Activated CD8-positive, alpha-beta T cell treated with anti-CD3 and anti-CD28 coated beads for 36 hours (primary cell): Measurements from ENCODE around the gene DAAM1. TPM values are rescaled to one million over a fixed set of nuclear protein-coding genes. Genes with fewer than 3 reads are reported as not detected.

Source experiments
- ATAC-seq: fragments of 200-7000 bp; cut with Tn5 transposase; one replicate; pipeline ENCODE4 v1.10.0; 2021; ENCODE audit warnings: mild to moderate bottlenecking, moderate library complexity
- CTCF ChIA-PET: fragments of 350-600 bp; sonication (Branson Sonifier 250); formaldehyde crosslinking; loops from one replicate; lab custom pipeline; 2021; ENCODE audit warnings: antibody characterized with exemption; lab: Charles Lee
- POLR2A ChIA-PET: fragments of 350-600 bp; sonication (Branson Sonifier 250); formaldehyde crosslinking; loops from one replicate; lab custom pipeline; 2021; ENCODE audit warnings: antibody characterized with exemption; lab: Charles Lee
- DNase-seq: peaks from one replicate; pipeline ENCODE4 v3.0.0-alpha.2; 2020
- H3K27ac Mint-ChIP-seq: one replicate; pipeline ENCODE4 v1.8.0; 2021; ENCODE audit warnings: mild to moderate bottlenecking, mixed read lengths
- H3K27me3 Mint-ChIP-seq: one replicate; pipeline ENCODE4 v1.8.0; 2021; ENCODE audit warnings: mixed read lengths
- H3K36me3 Mint-ChIP-seq: one replicate; pipeline ENCODE4 v1.8.0; 2021; ENCODE audit warnings: low read depth, mixed read lengths
- H3K4me1 Mint-ChIP-seq: one replicate; pipeline ENCODE4 v1.8.0; 2021; ENCODE audit warnings: low read depth, mixed read lengths
- H3K4me3 Mint-ChIP-seq: one replicate; pipeline ENCODE4 v1.8.0; 2021; ENCODE audit warnings: mild to moderate bottlenecking, moderate library complexity, mixed read lengths
- H3K9me3 Mint-ChIP-seq: one replicate; pipeline ENCODE4 v1.8.0; 2021; ENCODE audit warnings: mixed read lengths
- intact Hi-C: fragments of 100-400 bp; cut with micrococcal nuclease; formaldehyde crosslinking; loops from one replicate; pipeline ENCODE4 v1.10.0; 2022
- total RNA-seq, 2 experiments: library from RNA; stranded (reverse); gene quantifications; one replicate each; pipeline ENCODE4 v1.2.3, GENCODE V29; 2021
- TF ChIP-seq, protein P1 (sequence below): fragments of 200-600 bp; IDR thresholded peaks from one replicate; pipeline ENCODE4 v1.8.0; 2022; ENCODE audit warnings: antibody characterized with exemption, mild to moderate bottlenecking

Gene DAAM1
- total RNA-seq, 2 experiments from 2014 or later, result 7.2 to 9.9 TPM

DNA sequence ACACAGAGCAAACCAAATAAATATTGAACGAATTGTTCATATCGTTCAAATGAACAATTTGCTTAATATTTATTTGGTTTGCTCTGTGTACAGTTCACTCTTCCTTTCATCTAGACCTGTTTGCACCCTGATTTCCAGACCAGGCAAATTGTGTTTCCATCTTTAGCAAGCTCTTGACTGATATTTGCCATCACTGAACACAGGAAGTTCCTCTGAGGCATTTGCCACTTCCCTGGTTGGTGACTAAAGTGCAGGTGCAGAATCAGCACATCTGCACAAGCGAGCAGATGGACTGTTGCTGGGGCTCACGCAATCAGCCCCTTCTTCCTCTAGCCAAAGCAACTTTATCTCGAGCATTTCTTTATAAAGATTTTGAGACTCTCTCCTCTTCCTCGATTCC, 112.9 kb downstream of the DAAM1 start:
- Mint-ChIP-seq H3K27me3 (no peaks in the 10 kb centered on the region), H3K27ac (no peak overlapping the region), H3K4me1 (peaks cover 21% of the 10 kb centered on the region), H3K4me3 (no peak overlapping the region), H3K9me3 (no peaks in the 10 kb centered on the region), H3K36me3 (no peaks in the 10 kb centered on the region)
- TF ChIP-seq, protein P1, sequence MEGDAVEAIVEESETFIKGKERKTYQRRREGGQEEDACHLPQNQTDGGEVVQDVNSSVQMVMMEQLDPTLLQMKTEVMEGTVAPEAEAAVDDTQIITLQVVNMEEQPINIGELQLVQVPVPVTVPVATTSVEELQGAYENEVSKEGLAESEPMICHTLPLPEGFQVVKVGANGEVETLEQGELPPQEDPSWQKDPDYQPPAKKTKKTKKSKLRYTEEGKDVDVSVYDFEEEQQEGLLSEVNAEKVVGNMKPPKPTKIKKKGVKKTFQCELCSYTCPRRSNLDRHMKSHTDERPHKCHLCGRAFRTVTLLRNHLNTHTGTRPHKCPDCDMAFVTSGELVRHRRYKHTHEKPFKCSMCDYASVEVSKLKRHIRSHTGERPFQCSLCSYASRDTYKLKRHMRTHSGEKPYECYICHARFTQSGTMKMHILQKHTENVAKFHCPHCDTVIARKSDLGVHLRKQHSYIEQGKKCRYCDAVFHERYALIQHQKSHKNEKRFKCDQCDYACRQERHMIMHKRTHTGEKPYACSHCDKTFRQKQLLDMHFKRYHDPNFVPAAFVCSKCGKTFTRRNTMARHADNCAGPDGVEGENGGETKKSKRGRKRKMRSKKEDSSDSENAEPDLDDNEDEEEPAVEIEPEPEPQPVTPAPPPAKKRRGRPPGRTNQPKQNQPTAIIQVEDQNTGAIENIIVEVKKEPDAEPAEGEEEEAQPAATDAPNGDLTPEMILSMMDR, result no peak
- ChIA-PET POLR2A (no interaction called here), CTCF (no interaction called here)
- intact Hi-C loops, result no loop called here
- ATAC-seq (peak; percentile 91), DNase-seq (peak; percentile 54)

DNA sequence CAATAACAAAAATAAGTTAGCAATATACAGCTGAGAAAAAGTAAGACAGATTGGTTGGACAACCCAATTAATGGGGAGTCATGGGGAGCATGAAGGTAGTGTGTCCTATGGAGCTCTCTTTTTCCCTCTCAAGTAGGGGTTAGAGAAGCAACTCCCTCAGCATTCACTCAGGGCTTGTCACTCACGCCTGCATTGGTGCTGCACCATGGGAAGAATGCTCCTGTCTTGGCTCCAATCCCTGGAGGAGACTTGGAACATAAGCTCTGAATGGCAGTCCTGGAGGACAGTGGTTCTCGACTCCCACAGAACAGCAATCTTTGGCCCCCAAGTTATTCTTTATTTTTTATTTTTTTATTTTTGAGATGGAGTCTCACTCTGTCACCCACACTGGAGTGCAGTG, 113.8 kb downstream of the DAAM1 start:
- H3K4me3 Mint-ChIP-seq, result no peak overlapping the region
- intact Hi-C loops, result no loop called here
- H3K27me3 Mint-ChIP-seq, result no peaks in the 10 kb centered on the region
- H3K4me1 Mint-ChIP-seq, result peaks cover 20% of the 10 kb centered on the region
- TF ChIP-seq, protein P1, result no peak
- H3K27ac Mint-ChIP-seq, result no peak overlapping the region
- no peaks in the 10 kb centered on the region for H3K36me3 Mint-ChIP-seq
- ChIA-PET CTCF (no interaction called here), POLR2A (interaction anchor here (0.6 kb wide), 1 partner anchor 8 kb away, joined by 5 read pairs; no protein-coding TSS in a partner anchor)
- no peaks in the 10 kb centered on the region for H3K9me3 Mint-ChIP-seq
- DNase-seq (no peak), ATAC-seq (no peak)

DNA sequence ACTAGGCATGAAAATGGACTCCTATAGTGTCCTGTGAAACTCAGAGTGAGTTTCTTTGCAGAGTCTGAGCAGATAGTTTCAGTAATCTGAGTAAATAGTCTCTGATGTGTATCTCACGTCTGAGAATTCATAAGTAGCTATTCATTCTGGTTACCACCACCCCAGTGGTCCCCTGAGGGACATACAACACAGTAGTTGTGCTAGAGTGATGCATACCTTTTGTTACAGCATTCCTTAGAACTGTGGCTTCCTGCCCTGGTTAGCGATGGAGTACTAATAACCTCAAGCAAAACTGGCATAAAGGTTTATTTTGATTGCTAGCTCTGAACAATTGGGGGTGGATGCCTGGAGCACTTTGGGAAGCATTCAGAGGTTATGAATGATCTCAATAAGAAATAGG, 114.7 kb downstream of the DAAM1 start:
- Mint-ChIP-seq H3K27me3 (no peaks in the 10 kb centered on the region), H3K4me1 (peaks cover 18% of the 10 kb centered on the region), H3K9me3 (no peaks in the 10 kb centered on the region), H3K4me3 (no peak overlapping the region), H3K27ac (no peak overlapping the region), H3K36me3 (no peaks in the 10 kb centered on the region)
- intact Hi-C loops, result no loop called here
- DNase-seq, result no peak
- TF ChIP-seq, protein P1, result no peak
- ChIA-PET POLR2A (no interaction called here), CTCF (interaction anchor here (0.9 kb wide), 1 partner anchor 23 kb away, joined by 3 read pairs; no protein-coding TSS in a partner anchor)
- ATAC-seq, result no peak

DNA sequence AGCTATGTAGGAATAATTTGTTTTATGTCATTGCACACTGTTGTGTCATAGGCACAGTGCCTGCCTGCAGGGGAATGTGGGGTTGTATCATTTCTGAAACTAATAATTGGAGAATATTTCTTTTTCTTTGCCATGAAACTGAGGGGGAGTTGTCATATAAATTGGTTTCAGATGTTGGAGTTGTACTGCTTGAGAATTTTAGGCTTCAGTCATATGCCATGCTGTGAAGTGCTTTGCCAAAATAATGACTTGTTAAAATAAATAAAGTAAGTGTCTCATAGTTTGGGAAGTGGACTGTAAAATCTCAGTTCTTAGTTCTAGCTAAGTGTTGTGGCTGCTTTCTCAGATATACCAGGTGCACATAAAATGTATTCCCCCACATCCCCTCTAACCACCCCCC, 116.8 kb downstream of the DAAM1 start:
- CTCF ChIA-PET, result no interaction called here
- TF ChIP-seq, protein P1, result no peak
- ATAC-seq, result no peak
- Mint-ChIP-seq H3K36me3 (no peaks in the 10 kb centered on the region), H3K9me3 (no peaks in the 10 kb centered on the region), H3K27me3 (no peaks in the 10 kb centered on the region), H3K4me1 (peaks cover 18% of the 10 kb centered on the region), H3K27ac (no peak overlapping the region), H3K4me3 (no peak overlapping the region)
- POLR2A ChIA-PET, result no interaction called here
- intact Hi-C loops, result no loop called here
- DNase-seq, result no peak

DNA sequence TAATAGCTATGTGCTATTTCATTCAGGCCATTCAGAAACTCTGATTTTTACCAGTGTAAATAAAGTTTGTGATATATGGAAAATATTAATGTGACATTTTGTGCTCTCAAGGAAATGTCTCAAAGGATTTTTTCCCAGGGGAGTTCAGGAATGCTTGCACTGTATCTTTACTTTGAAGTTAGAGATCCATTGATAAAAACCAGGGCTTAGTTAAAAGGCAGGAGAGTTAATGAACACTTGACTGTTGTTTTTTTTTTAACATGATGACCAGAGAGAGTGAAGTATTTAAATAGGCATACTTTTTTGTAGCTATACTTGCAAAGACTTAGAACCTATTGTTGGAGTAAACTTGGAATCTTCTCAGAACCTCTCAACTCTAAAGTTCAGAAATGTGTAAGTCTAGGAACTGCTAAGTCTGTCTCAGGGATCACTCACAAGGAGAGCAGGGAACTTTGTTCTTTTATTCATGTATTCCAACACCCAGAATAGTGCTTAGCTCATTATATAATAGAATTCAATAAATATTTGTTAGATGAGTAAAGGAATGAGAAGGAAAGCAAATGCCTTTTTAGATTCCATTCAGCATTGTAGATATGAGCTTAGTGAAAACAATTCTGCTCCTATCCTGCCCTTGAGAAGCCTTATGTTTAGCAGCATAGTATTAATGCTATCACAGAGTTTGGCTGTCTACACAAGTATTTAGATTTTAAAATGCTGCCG, 117.5 kb downstream of the DAAM1 start:
- peaks cover 13% of the 10 kb centered on the region for H3K4me1 Mint-ChIP-seq
- no peak overlapping the region for H3K27ac Mint-ChIP-seq
- DNase-seq, result no peak
- no peak for ATAC-seq
- H3K4me3 Mint-ChIP-seq, result no peak overlapping the region
- TF ChIP-seq, protein P1, result no peak
- intact Hi-C loops, result no loop called here
- no peaks in the 10 kb centered on the region for H3K9me3 Mint-ChIP-seq
- no peaks in the 10 kb centered on the region for H3K36me3 Mint-ChIP-seq
- H3K27me3 Mint-ChIP-seq, result no peaks in the 10 kb centered on the region
- ChIA-PET POLR2A (no interaction called here), CTCF (interaction anchor here (1.1 kb wide), 1 partner anchor 19 kb away, joined by 3 read pairs; no protein-coding TSS in a partner anchor)
